ENCODE measurements around the gene AGAP3.

- TF ChIP-seq TAF1 (IDR thresholded peaks at IDR 0.05; ENCODE audit: borderline replicate concordance, insufficient read depth, low read length) (no peak), SIN3A (IDR thresholded peaks at IDR 0.05; ENCODE audit: borderline replicate concordance, insufficient read depth, low read length) (no peak)
Measured at GRCh38 chr7:151110941-151111645, 24.8 kb downstream of the AGAP3 start.

Measured in PFSK-1 (cell line).